Kidney (tissue), 22 donors: ENCODE measurements around the gene ASTN2. TPM values are rescaled to one million over a fixed set of nuclear protein-coding genes. Genes with fewer than 3 reads are reported as not detected.

Experiments
- DNase-seq, 5 donors: peaks; one replicate each; pipeline ENCODE4 v3.0.0-alpha.2; 2013 to 2020
- FAIRE-seq: peaks from 2 replicates; lab custom pipeline; 2012; peaks lifted over from hg19 to GRCh38; lab: Jason Lieb, UNC
- H3K27ac ChIP-seq, 2 donors: one replicate each; pipeline ENCODE4 v1.7.0; 2013; ENCODE audit warnings: low read depth in 2 of 2, low read length in 2 of 2, inconsistent platforms in 1 of 2
- H3K27me3 ChIP-seq: one replicate; pipeline ENCODE4 v1.7.1; 2013; ENCODE audit warnings: low read length, inconsistent platforms; ENCODE audit not compliant: control insufficient read depth, insufficient read depth
- H3K36me3 ChIP-seq, 3 donors: one replicate each; pipeline versions ENCODE4 v1.7.0 to v1.7.1; 2013; ENCODE audit warnings: low read length in 3 of 3, control low read depth in 1 of 3, inconsistent platforms in 1 of 3; ENCODE audit not compliant: insufficient read depth in 3 of 3, control insufficient read depth in 2 of 3
- H3K4me1 ChIP-seq, 3 donors: one replicate each; pipeline versions ENCODE4 v1.7.0 to v1.7.1; 2013; ENCODE audit warnings: low read length in 3 of 3, inconsistent platforms in 1 of 3, low read depth in 1 of 3; ENCODE audit not compliant: control insufficient read depth in 2 of 3, insufficient read depth in 2 of 3
- H3K4me3 ChIP-seq, 3 donors: one replicate each; pipeline versions ENCODE4 v1.7.0 to v1.8.1; 2013; ENCODE audit warnings: low read length in 3 of 3, control low read depth in 1 of 3, inconsistent platforms in 1 of 3
- H3K9ac ChIP-seq, 3 donors: one replicate each; pipeline versions ENCODE4 v1.7.0 to v1.7.1; 2013; ENCODE audit warnings: low read length in 3 of 3, control low read depth in 1 of 3, inconsistent platforms in 1 of 3
- H3K9me3 ChIP-seq, 3 donors: one replicate each; pipeline versions ENCODE4 v1.7.0 to v1.7.1; 2013; ENCODE audit warnings: low read length in 3 of 3, control low read depth in 1 of 3, inconsistent platforms in 1 of 3; ENCODE audit not compliant: control insufficient read depth in 2 of 3, insufficient read depth in 1 of 3
- CTCF ChIP-seq: IDR thresholded peaks from 3 replicates; pipeline ENCODE4 v1.5.1; 2012; ENCODE audit warnings: mild to moderate bottlenecking, moderate library complexity, borderline replicate concordance; ENCODE audit not compliant: insufficient read depth; ENCODE audit errors: extremely low read depth
- intact Hi-C: fragments of 100-400 bp; cut with DNase I; formaldehyde crosslinking; loops from one replicate; pipeline ENCODE4 v1.11.1; 2022
- long read RNA-seq, 10 donors: library from polyadenylated mRNA in 1 of 10; unstranded in 1 of 10; transcript quantifications; one replicate each; pipeline ENCODE4 v2.0.0 and lab custom pipeline, GENCODE V29; 2021 to 2026
- polyA plus RNA-seq: library from polyadenylated mRNA; stranded (reverse); fragments of 350-450 nt; fragmentation: Illumina TruSeq; extraction: RNeasy Lipid Tissue Mini Kit (QIAGEN cat#74804); gene quantifications from one replicate; pipeline ENCODE4 v1.2.3, GENCODE V29; 2014; ENCODE audit warnings: low read depth, low replicate concordance; ENCODE audit not compliant: insufficient read depth
- total RNA-seq: library from RNA; stranded (reverse); fragmentation: NEBNext Ultra II Directional; extraction: Animal tissue kit (Norgen Biotek cat#: 25700); gene quantifications from one replicate; pipeline ENCODE4 v1.2.1, GENCODE V29; 2021
- donor health status: control.
- donor health status: control.
- donor health status: control.
- donor health status: control.
- donor health status: control.
- donor health status: DM: yes; HTN: yes; CAD: no.
- donor health status: Normal renal cell carcinoma (clear cell type).

ASTN2 gene, protein sequence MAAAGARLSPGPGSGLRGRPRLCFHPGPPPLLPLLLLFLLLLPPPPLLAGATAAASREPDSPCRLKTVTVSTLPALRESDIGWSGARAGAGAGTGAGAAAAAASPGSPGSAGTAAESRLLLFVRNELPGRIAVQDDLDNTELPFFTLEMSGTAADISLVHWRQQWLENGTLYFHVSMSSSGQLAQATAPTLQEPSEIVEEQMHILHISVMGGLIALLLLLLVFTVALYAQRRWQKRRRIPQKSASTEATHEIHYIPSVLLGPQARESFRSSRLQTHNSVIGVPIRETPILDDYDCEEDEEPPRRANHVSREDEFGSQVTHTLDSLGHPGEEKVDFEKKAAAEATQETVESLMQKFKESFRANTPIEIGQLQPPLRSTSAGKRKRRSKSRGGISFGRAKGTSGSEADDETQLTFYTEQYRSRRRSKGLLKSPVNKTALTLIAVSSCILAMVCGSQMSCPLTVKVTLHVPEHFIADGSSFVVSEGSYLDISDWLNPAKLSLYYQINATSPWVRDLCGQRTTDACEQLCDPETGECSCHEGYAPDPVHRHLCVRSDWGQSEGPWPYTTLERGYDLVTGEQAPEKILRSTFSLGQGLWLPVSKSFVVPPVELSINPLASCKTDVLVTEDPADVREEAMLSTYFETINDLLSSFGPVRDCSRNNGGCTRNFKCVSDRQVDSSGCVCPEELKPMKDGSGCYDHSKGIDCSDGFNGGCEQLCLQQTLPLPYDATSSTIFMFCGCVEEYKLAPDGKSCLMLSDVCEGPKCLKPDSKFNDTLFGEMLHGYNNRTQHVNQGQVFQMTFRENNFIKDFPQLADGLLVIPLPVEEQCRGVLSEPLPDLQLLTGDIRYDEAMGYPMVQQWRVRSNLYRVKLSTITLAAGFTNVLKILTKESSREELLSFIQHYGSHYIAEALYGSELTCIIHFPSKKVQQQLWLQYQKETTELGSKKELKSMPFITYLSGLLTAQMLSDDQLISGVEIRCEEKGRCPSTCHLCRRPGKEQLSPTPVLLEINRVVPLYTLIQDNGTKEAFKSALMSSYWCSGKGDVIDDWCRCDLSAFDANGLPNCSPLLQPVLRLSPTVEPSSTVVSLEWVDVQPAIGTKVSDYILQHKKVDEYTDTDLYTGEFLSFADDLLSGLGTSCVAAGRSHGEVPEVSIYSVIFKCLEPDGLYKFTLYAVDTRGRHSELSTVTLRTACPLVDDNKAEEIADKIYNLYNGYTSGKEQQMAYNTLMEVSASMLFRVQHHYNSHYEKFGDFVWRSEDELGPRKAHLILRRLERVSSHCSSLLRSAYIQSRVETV (N-terminal part only)
- 11.5 TPM for total RNA-seq
- polyA plus RNA-seq = 7.6 TPM
- long read RNA-seq, donor 1 = 0 reads
- long read RNA-seq, donor 2 = 0 reads
- long read RNA-seq, donor 3 = 0 reads
- long read RNA-seq, donor 4, partial matches to known transcripts = 6 of 6 reads
- long read RNA-seq, donor 4, other reads (novel, unspliced or antisense) = 0 of 6 reads
- long read RNA-seq, donor 5 = 0 reads
- long read RNA-seq, donor 6 = 0 reads
- long read RNA-seq, donor 7, full-length matches to known transcripts = 1 of 33 reads
- long read RNA-seq, donor 7, partial matches to known transcripts = 8 of 33 reads
- long read RNA-seq, donor 7, other reads (novel, unspliced or antisense) = 24 of 33 reads
- long read RNA-seq, donor 8 = 0 reads
- long read RNA-seq, donor 9 = 0 reads
- long read RNA-seq, donor 10 = 0 reads

- Histone ChIP-seq H3K4me1 (peaks cover 0 to 4% (median 0%) of the 10 kb centered on the region in 3 donors), H3K27me3 (peaks cover 9% of the 10 kb centered on the region), H3K4me3 (peak within 1 kb of the TSS in 1 of 3 donors; percentile 34), H3K36me3 (no peaks in the 10 kb centered on the region), H3K9me3 (no peaks in the 10 kb centered on the region), H3K9ac (no peak within 1 kb of the TSS), H3K27ac (no peak within 1 kb of the TSS)
- FAIRE-seq = no peak
- DNase-seq = peak in 4 of 5 donors; percentile 58 to 77 (median 74)
- intact Hi-C loops = no loop called here
- TF ChIP-seq CTCF = no peak
Measured at GRCh38 chr9:117414906-117415331, at the start of gene ASTN2. ASTN2 (minus strand) TSS chr9:117415057; CDS start chr9:117414938, 119 bp downstream.

DNA sequence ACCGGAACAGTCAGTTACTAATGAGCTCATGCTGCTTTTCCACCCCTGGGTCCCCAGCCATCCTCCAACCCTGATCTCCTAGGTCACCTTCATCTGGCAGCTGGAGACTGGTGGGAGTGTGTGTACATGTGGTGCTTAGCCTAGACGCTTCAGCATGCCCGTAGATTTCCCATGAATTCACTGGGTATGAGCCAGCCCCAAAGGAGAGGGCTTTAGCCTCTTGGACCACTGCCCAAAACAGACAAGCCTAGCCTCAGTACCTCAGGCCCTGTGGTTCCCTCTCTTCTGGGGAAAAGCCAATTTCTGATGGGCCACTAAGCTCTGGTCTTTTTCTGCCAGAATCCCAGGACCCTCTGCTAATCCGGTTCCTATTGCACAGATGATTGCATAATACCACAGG is 48.0 kb upstream of the ASTN2 start:
- H3K9me3 ChIP-seq = no peaks in the 10 kb centered on the region
- H3K9ac ChIP-seq = no peak overlapping the region
- TF ChIP-seq CTCF = no peak
- no peak overlapping the region for H3K4me3 ChIP-seq
- H3K27me3 ChIP-seq = no peaks in the 10 kb centered on the region
- no peak overlapping the region for H3K27ac ChIP-seq
- intact Hi-C loops = no loop called here
- H3K36me3 ChIP-seq = no peaks in the 10 kb centered on the region
- FAIRE-seq (no peak), DNase-seq (no peak)
- H3K4me1 ChIP-seq = no peaks in the 10 kb centered on the region

DNA sequence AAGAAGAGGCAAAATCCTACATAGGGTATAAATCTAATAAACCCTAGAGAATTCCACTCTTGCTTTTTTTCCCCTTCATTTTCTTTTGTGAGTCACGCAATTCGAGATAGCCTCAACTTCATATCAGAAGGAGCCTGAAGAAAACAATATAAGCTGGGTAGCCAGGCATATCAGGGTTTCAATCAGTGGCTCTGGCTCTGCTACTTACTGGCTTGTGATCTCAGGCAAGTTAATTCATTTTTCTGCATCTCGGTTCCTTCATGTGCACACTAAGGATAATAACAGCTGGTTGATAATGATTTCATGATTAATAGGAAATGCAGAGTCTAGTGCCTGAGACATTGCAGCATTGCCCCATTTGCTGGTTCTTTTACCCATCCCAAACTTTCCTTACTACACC is 46.5 kb upstream of the ASTN2 start:
- DNase-seq (no peak), FAIRE-seq (no peak)
- Histone ChIP-seq H3K27ac (no peak overlapping the region), H3K27me3 (no peaks in the 10 kb centered on the region), H3K4me1 (no peaks in the 10 kb centered on the region), H3K9me3 (no peaks in the 10 kb centered on the region), H3K9ac (no peak overlapping the region), H3K4me3 (no peak overlapping the region), H3K36me3 (no peaks in the 10 kb centered on the region)
- intact Hi-C loops = no loop called here
- TF ChIP-seq CTCF = no peak
